B cell (primary cell): ENCODE measurements around the gene DHRS1. TPM values are rescaled to one million over a fixed set of nuclear protein-coding genes. Genes with fewer than 3 reads are reported as not detected.

Experiments
- ATAC-seq: fragments of 200-7000 bp; cut with Tn5 transposase; one replicate; pipeline ENCODE4 v1.10.0; 2021; ENCODE audit warnings: low read depth, mild to moderate bottlenecking, moderate number of reproducible peaks, moderate library complexity
- CTCF ChIA-PET: fragments of 350-600 bp; sonication (Branson Sonifier 250); formaldehyde crosslinking; loops from one replicate; lab custom pipeline; 2021; ENCODE audit warnings: antibody characterized with exemption, inconsistent platforms; lab: Charles Lee
- POLR2A ChIA-PET: fragments of 350-600 bp; sonication (Branson Sonifier 250); formaldehyde crosslinking; loops from one replicate; lab custom pipeline; 2021; ENCODE audit warnings: antibody characterized with exemption; lab: Charles Lee
- DNase-seq: peaks from one replicate; pipeline ENCODE4 v3.0.0; 2013
- H2AFZ ChIP-seq: 2 replicates; pipeline ENCODE4 v1.6.1; 2012; ENCODE audit warnings: mild to moderate bottlenecking, low read depth, low read length; ENCODE audit not compliant: insufficient read depth, poor library complexity, severe bottlenecking
- H3K27ac ChIP-seq, 2 donors: 1 replicate in 1 of 2; 2 replicates in 1 of 2; pipeline ENCODE4 v1.5.1; 2012 to 2013; ENCODE audit warnings: low read length in 2 of 2, mild to moderate bottlenecking in 2 of 2, moderate library complexity in 1 of 2
- H3K27me3 ChIP-seq, 4 experiments: fragments of 200-600 bp in 1 of 4; sonication (generic) in 1 of 4; replicated peaks in 1 of 4; 1 replicate in 2 of 4; 2 replicates in 2 of 4; pipeline versions ENCODE4 v1.6.1 to v1.7.0; 2013 to 2016; ENCODE audit warnings: low read length in 3 of 4, mild to moderate bottlenecking in 2 of 4, mixed read lengths in 1 of 4, moderate library complexity in 1 of 4; ENCODE audit not compliant: insufficient read depth in 4 of 4, control insufficient read depth in 3 of 4; ENCODE audit errors: control extremely low read depth in 1 of 4
- H3K36me3 ChIP-seq, 2 experiments: replicated peaks in 1 of 2; 1 replicate in 1 of 2; 2 replicates in 1 of 2; pipeline versions ENCODE4 v1.6.1 to v1.7.1; 2013; ENCODE audit warnings: low read length in 1 of 2; ENCODE audit not compliant: insufficient read depth in 2 of 2, control insufficient read depth in 1 of 2; ENCODE audit errors: control extremely low read depth in 1 of 2, extremely low read depth in 1 of 2
- H3K4me1 ChIP-seq, 2 donors: fragments of 200-600 bp in 1 of 2; sonication (generic) in 1 of 2; 1 replicate in 1 of 2; 2 replicates in 1 of 2; pipeline versions ENCODE4 v1.5.1 to v1.6.1; 2013 to 2017; ENCODE audit warnings: low read length in 2 of 2; ENCODE audit not compliant: control insufficient read depth in 2 of 2, insufficient read depth in 2 of 2
- H3K4me2 ChIP-seq: replicated peaks from 2 replicates; pipeline ENCODE3; 2012; ENCODE audit warnings: mild to moderate bottlenecking, low read depth, low read length; ENCODE audit not compliant: poor library complexity, severe bottlenecking
- H3K4me3 ChIP-seq, 5 experiments: fragments of 200-600 bp in 1 of 5; sonication (generic) in 1 of 5; 1 replicate in 3 of 5; 2 replicates in 2 of 5; pipeline versions ENCODE4 v1.5.1 to v1.7.0; 2011 to 2016; ENCODE audit warnings: low read length in 4 of 5, mild to moderate bottlenecking in 4 of 5, low read depth in 2 of 5, control low read depth in 1 of 5, moderate library complexity in 1 of 5; ENCODE audit not compliant: insufficient read depth in 1 of 5; ENCODE audit errors: control extremely low read depth in 1 of 5, extremely low read depth in 1 of 5
- H3K79me2 ChIP-seq: fragments of 200-600 bp; sonication (generic); one replicate; pipeline ENCODE4 v1.6.0; 2016; ENCODE audit warnings: low read length; ENCODE audit not compliant: control insufficient read depth, insufficient read depth
- H3K9ac ChIP-seq: fragments of 200-600 bp; sonication (generic); 2 replicates; pipeline ENCODE4 v1.6.1; 2017; ENCODE audit warnings: mild to moderate bottlenecking, low read length, moderate library complexity
- H3K9me3 ChIP-seq, 3 donors: one replicate each; pipeline versions ENCODE4 v1.6.1 to v1.7.1; 2013; ENCODE audit warnings: low read length in 2 of 3; ENCODE audit not compliant: control insufficient read depth in 2 of 3, insufficient read depth in 1 of 3; ENCODE audit errors: control extremely low read depth in 1 of 3
- H4K20me1 ChIP-seq: 2 replicates; pipeline ENCODE4 v1.6.0; 2012; ENCODE audit warnings: mild to moderate bottlenecking, low read length; ENCODE audit not compliant: insufficient read depth, control insufficient read depth, poor library complexity, severe bottlenecking
- H3K27ac Mint-ChIP-seq: one replicate; pipeline ENCODE4 v1.8.0; 2021; ENCODE audit warnings: mixed read lengths
- H3K27me3 Mint-ChIP-seq: one replicate; pipeline ENCODE4 v1.8.0; 2021; ENCODE audit warnings: mixed read lengths
- H3K4me1 Mint-ChIP-seq: one replicate; pipeline ENCODE4 v1.8.0; 2021; ENCODE audit warnings: mixed read lengths
- H3K4me3 Mint-ChIP-seq: one replicate; pipeline ENCODE4 v1.8.0; 2021; ENCODE audit warnings: mixed read lengths
- H3K9me3 Mint-ChIP-seq: one replicate; pipeline ENCODE4 v1.8.0; 2022; ENCODE audit warnings: mixed read lengths; ENCODE audit not compliant: insufficient read depth
- CTCF ChIP-seq: fragments of 200-600 bp; IDR thresholded peaks from one replicate; pipeline ENCODE4 v1.8.0; 2022; ENCODE audit warnings: antibody characterized with exemption, mild to moderate bottlenecking
- EZH2 ChIP-seq: IDR thresholded peaks from 2 replicates; pipeline ENCODE4 v1.6.1; 2012; ENCODE audit warnings: borderline replicate concordance, low read depth, mild to moderate bottlenecking, moderate library complexity, low read length; ENCODE audit not compliant: insufficient read depth, poor library complexity, severe bottlenecking
- WGBS: methylation state at CpG from one replicate; pipeline ENCODE4 v1.1.5; 2013; ENCODE audit warnings: missing lambda C conversion rate; ENCODE audit not compliant: insufficient coverage; 5-methylcytosine and 5-hydroxymethylcytosine counted together
- intact Hi-C: fragments of 100-400 bp; cut with micrococcal nuclease; formaldehyde crosslinking; loops from one replicate; pipeline ENCODE4 v1.10.0; 2022
- polyA plus RNA-seq: library from polyadenylated mRNA; depleted of rRNA; stranded (reverse); fragments of >200 nt; gene quantifications from 2 replicates; pipeline ENCODE4 v1.2.3, GENCODE V29; 2012
- total RNA-seq, 2 donors: library from RNA; stranded (reverse); fragments of 120-200 nt in 1 of 2; gene quantifications; 1 replicate in 1 of 2; 2 replicates in 1 of 2; pipeline versions ENCODE4 v1.2.3 to v1.2.4, GENCODE V29; 2013 to 2022

Gene DHRS1
- total and polyA plus RNA-seq, 2 donors (not counting 1 experiment from before 2014, with no cell fraction given): 42.7 to 76.9 TPM

- peak overlapping the region; percentile 35 to 96 (median 93) for H3K4me3 ChIP-seq
- ChIA-PET POLR2A (interaction anchor here (0.7 to 2.9 kb wide), 13 partner anchors 8 to 159 kb away, joined by 3 to 51 read pairs (median 5); partner anchors contain the start of genes CBLN3, DCAF11, DHRS1 and EMC9), CTCF (interaction anchor here (0.7 to 4.2 kb wide), 17 partner anchors 8 to 160 kb away, joined by 3 to 40 read pairs (median 4); partner anchors contain the start of genes CHMP4A, CIDEB, IRF9 and LTB4R)
- Mint-ChIP-seq H3K27ac (peak overlapping the region; percentile 94), H3K9me3 (no peaks in the 10 kb centered on the region), H3K27me3 (no peaks in the 10 kb centered on the region), H3K4me3 (peak overlapping the region; percentile 94), H3K4me1 (peaks cover 53% of the 10 kb centered on the region)
- peaks cover 33 to 41% of the 10 kb centered on the region in 2 donors for H3K4me1 ChIP-seq
- no peaks in the 10 kb centered on the region for H3K9me3 ChIP-seq
- DNase-seq: no peak
- no peak for ATAC-seq
- WGBS: 38% methylated on average over 3 of the region's 3 CpGs
- H3K27ac ChIP-seq: peak overlapping the region; percentile 93 to 97
- intact Hi-C loops: loop anchor here (1.0 to 10.0 kb wide), 12 partner anchors 7 to 159 kb away; partner anchors contain the start of genes CHMP4A, DCAF11, EMC9 and GMPR2
- H2AFZ ChIP-seq: peak overlapping the region; percentile 79
- H4K20me1 ChIP-seq: no peaks in the 10 kb centered on the region
- peak overlapping the region; percentile 71 for H3K9ac ChIP-seq
- H3K36me3 ChIP-seq: peaks cover 0 to 24% of the 10 kb centered on the region in 2 experiments
- H3K27me3 ChIP-seq: no peaks in the 10 kb centered on the region
- no peak for TF ChIP-seq EZH2
- TF ChIP-seq CTCF: no peak
- peak overlapping the region; percentile 86 for H3K4me2 ChIP-seq
- H3K79me2 ChIP-seq: peaks cover 26% of the 10 kb centered on the region
These were observed 27.7 kb downstream of the DHRS1 start for GRCh38 chr14:24271834-24272263.
